GM10248 (cell line): ENCODE results near the gene GOLPH3.
"Not testable (repeated sequence)": the region's sequence is repeated elsewhere in the genome, so short reads cannot be mapped to it uniquely, and the experiment has no call there.

Experiments used
- CTCF ChIA-PET: fragments of 300-600 bp; sonication (Branson Sonifier 250); formaldehyde crosslinking; extraction: SDS; loops from one replicate; lab custom pipeline; 2021; ENCODE audit warnings: antibody characterized with exemption; lab: Yijun Ruan, JAX
- POLR2A ChIA-PET: fragments of 350-650 bp; sonication (Branson Sonifier 250); formaldehyde crosslinking; extraction: SDS; loops from one replicate; lab custom pipeline; 2020; ENCODE audit warnings: antibody characterized with exemption; lab: Yijun Ruan, JAX
- DNase-seq: peaks from one replicate; pipeline ENCODE4 v3.0.0; 2012; ENCODE audit errors: extremely low spot score
- TF ChIP-seq, protein P1 (sequence below): IDR thresholded peaks from 2 replicates; pipeline ENCODE4 v1.5.1; 2012; ENCODE audit warnings: mild to moderate bottlenecking, low read depth; ENCODE audit errors: extremely low read depth, missing control alignments, control extremely low read depth

The GOLPH3 gene

GRCh38 chr5:32130865-32131264 lies 43.3 kb downstream of the GOLPH3 start:
- ChIA-PET CTCF (interaction anchor here (1.1 kb wide), 1 partner anchor 14 kb away, joined by 3 read pairs; no protein-coding TSS in a partner anchor), POLR2A (no interaction called here)
- TF ChIP-seq, protein P1, sequence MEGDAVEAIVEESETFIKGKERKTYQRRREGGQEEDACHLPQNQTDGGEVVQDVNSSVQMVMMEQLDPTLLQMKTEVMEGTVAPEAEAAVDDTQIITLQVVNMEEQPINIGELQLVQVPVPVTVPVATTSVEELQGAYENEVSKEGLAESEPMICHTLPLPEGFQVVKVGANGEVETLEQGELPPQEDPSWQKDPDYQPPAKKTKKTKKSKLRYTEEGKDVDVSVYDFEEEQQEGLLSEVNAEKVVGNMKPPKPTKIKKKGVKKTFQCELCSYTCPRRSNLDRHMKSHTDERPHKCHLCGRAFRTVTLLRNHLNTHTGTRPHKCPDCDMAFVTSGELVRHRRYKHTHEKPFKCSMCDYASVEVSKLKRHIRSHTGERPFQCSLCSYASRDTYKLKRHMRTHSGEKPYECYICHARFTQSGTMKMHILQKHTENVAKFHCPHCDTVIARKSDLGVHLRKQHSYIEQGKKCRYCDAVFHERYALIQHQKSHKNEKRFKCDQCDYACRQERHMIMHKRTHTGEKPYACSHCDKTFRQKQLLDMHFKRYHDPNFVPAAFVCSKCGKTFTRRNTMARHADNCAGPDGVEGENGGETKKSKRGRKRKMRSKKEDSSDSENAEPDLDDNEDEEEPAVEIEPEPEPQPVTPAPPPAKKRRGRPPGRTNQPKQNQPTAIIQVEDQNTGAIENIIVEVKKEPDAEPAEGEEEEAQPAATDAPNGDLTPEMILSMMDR = no peak
- DNase-seq = no peak

- TF ChIP-seq, protein P1 = no peak
- CTCF ChIA-PET = interaction anchor here (1.0 to 1.5 kb wide), 3 partner anchors 19 to 461 kb away, joined by 3 read pairs; no protein-coding TSS in a partner anchor
- POLR2A ChIA-PET = no interaction called here
- no peak for DNase-seq
These were observed 45.0 kb downstream of the GOLPH3 start for GRCh38 chr5:32129074-32129598.

DNA sequence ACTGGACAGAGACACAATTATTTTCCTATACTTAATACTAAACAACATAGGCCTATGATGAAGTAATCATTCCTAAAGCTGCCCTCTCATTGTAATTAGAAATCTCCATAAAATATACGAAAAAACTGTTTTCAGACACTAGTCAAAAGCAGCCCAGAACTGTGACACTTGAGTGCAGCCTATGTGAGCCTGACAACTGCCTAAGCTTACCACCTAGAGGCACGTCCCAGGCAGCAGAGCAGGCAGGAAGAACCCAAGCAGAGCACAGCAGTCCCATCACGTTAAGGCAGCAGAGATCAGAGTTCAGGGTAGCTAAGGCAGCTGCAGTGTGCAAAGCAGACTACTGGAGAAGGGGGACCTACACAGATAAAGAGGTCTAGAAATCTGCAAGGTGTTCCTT lies 46.4 kb downstream of the GOLPH3 start:
- CTCF ChIA-PET = interaction anchor here (1.5 kb wide), 1 partner anchor 231 kb away, joined by 3 read pairs; no protein-coding TSS in a partner anchor
- DNase-seq = no peak
- POLR2A ChIA-PET = no interaction called here
- TF ChIP-seq, protein P1 = no peak

DNA sequence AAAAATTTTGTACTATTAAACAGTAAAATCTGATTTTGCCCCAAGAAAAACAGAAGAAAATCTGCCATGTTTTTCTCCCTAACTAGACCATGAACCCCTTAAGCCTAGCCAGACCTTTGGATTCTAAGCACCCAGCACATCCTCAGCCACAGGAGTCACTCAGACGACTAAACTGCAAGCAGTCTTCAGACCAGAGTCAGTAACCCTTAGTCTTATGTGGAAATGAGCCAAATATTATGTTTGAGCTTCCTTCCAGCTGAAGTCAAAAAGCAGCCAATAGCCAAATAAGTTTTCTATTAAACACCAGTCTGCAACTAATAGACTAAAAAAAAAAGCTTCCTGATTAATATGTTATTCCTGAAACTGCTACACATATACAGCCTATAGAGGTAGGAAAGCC lies 47.4 kb downstream of the GOLPH3 start:
- ChIA-PET POLR2A (no interaction called here), CTCF (interaction anchor here (0.8 to 1.1 kb wide), 2 partner anchors 9 to 34 kb away, joined by 3 to 4 read pairs; no protein-coding TSS in a partner anchor)
- TF ChIP-seq, protein P1 = no peak
- no peak for DNase-seq

DNA sequence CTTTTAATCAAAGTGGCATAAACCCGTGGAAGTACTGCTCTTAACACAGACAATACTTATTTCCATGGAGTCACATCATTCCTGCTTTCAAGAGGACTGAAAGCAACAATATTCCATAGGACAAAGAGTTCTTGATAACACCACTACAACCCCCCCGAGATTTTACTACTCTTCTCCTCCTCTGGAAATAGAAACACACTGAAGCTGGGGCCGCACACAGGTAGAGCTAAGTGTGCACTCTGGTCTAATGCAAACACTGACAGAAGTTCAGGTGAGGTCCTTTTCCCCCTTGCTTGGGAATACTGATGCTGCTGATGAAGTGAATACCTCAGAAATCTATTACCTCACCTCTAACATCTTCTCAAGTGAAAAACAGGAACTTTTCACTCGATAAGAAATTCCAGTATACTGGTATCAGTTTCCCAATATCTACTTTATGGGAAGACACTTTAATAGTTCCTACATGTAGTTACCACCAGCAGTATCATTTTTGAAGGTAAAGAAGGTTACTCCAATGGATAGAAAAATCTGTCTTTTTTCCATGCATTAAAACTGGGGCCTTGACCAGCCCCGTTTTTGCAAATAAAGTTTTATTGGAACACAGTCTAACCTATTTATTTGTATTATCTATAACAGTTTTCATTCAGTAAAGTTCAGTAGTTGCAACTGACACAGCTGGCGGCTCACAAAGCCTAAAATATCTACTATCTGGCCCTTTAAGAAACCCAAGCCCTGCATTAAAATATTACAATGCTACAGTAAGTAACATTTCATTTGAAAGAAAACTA lies 50.0 kb downstream of the GOLPH3 start:
- no peak for DNase-seq
- TF ChIP-seq, protein P1 = no peak
- POLR2A ChIA-PET = no interaction called here
- CTCF ChIA-PET = interaction anchor here (1.1 to 1.5 kb wide), 2 partner anchors 14 to 17 kb away, joined by 4 read pairs; no protein-coding TSS in a partner anchor

DNA sequence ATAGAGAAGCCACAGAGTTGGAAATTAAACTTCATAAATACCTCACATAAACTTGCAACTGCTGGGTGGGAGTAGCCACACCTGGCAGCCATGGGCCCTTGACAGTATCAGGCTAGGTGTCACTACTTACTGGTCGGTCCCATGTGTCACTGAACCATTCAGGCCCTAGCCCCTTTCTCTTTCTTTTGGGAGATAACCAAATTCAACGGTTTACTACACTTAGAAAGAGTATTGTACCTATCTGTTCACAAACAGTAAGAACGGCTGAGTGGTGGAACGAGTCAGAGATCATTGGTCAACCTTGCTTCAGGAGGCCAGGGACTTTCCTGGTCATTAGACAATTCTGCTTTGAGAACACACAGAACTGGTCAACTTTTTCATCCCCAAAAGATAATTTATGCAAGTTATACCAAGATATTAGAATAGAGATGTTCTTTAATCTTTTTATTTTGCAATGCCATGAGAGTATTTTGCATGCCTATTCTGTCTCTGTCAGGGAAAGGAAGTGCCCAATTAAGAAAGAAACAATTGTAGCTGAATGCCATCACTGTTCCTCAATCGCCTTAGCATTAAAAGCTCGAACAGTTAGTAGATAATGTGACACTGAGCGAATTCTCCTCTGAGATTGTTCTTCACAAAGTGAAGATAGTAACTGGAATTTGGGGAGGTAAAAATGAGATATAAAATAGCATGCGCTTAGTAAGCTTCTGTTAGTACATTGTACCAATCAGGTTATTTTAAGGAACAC lies 50.9 kb downstream of the GOLPH3 start:
- CTCF ChIA-PET = interaction anchor here (1.1 to 1.5 kb wide), 2 partner anchors 15 to 16 kb away, joined by 4 read pairs; no protein-coding TSS in a partner anchor
- TF ChIP-seq, protein P1 = no peak
- DNase-seq = no peak
- POLR2A ChIA-PET = no interaction called here

DNA sequence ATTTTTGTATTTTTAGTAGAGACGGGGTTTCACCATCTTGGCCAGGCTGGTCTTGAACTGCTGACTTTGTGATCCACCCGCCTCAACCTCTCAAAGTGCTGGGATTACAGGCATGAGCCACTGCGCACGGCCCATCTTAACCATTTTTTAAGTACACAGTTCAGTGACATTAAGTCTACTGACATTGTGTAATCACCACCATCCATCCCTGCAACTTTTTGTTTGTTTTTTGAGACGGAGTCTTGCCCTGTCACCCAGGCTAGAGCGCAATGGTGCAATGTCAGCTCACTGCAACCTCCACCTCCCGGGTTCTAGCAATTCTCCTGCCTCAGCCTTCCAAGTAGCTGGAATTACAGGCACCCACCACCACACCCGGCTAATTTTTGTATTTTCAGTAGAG lies 55.2 kb downstream of the GOLPH3 start:
- CTCF ChIA-PET = interaction anchor here (2.0 kb wide), 1 partner anchor 11 kb away, joined by 5 read pairs; no protein-coding TSS in a partner anchor
- POLR2A ChIA-PET = not testable (repeated sequence)

More for the DNA sequence above, 55.2 kb downstream of the GOLPH3 start:
- not testable (repeated sequence) for DNase-seq
